Measurements from ENCODE around the gene OXNAD1.

The OXNAD1 gene

GRCh38 chr3:16227566-16227965, 37.4 kb upstream of the OXNAD1 start:
- Histone ChIP-seq H3K9me3 (ENCODE audit: insufficient read depth, low read depth, low read length) (no peaks in the 10 kb centered on the region), H3K4me2 (ENCODE audit: low read depth, low read length, poor library complexity, severe bottlenecking) (no peak overlapping the region), H3K9ac (ENCODE audit: low read depth, low read length, poor library complexity, severe bottlenecking) (no peak overlapping the region), H3K4me3 (ENCODE audit: low read length, poor library complexity, severe bottlenecking) (no peak overlapping the region), H3K4me1 (ENCODE audit: insufficient read depth, low read length, poor library complexity, severe bottlenecking) (no peaks in the 10 kb centered on the region), H3F3A (ENCODE audit: low read depth) (no peaks in the 10 kb centered on the region), H3K79me2 (ENCODE audit: insufficient read depth, low read length) (no peaks in the 10 kb centered on the region), H3K27me3 (ENCODE audit: insufficient read depth, low read length, poor library complexity, severe bottlenecking) (peaks cover 4% of the 10 kb centered on the region), H2AFZ (ENCODE audit: low read length) (no peak overlapping the region), H3K36me3 (ENCODE audit: insufficient read depth, low read length) (no peaks in the 10 kb centered on the region), H3K9me2 (replicated peaks; ENCODE audit: low read depth, low read length) (no peaks in the 10 kb centered on the region), H4K20me1 (ENCODE audit: insufficient read depth, low read length, poor library complexity, severe bottlenecking) (no peaks in the 10 kb centered on the region)
- no peak for TF ChIP-seq EZH2phosphoT487 (IDR thresholded peaks at IDR 0.05; ENCODE audit: borderline replicate concordance)
- TF ChIP-seq, protein P1, sequence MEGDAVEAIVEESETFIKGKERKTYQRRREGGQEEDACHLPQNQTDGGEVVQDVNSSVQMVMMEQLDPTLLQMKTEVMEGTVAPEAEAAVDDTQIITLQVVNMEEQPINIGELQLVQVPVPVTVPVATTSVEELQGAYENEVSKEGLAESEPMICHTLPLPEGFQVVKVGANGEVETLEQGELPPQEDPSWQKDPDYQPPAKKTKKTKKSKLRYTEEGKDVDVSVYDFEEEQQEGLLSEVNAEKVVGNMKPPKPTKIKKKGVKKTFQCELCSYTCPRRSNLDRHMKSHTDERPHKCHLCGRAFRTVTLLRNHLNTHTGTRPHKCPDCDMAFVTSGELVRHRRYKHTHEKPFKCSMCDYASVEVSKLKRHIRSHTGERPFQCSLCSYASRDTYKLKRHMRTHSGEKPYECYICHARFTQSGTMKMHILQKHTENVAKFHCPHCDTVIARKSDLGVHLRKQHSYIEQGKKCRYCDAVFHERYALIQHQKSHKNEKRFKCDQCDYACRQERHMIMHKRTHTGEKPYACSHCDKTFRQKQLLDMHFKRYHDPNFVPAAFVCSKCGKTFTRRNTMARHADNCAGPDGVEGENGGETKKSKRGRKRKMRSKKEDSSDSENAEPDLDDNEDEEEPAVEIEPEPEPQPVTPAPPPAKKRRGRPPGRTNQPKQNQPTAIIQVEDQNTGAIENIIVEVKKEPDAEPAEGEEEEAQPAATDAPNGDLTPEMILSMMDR (conservative IDR thresholded peaks at IDR 0.05; ENCODE audit: low read length) = no peak

DNA sequence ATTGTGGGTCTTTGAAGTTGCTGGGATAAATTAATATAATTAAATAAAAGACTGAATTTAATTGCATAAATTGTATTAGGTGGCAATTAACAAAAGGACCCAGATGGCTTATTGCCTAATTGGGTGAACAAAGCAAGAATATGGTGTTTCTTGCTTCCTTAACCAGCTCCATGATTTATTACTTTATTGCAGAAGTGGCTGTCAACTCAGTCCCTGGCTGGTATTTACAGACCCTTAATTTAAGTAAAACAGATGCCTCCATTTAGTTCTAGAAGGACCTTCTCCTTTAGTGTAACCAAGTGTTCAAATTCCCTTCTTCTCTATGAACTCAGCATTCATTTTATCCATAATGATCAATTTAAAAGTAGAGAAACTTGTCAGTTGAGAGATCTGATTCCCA, 35.3 kb upstream of the OXNAD1 start:
- Histone ChIP-seq H3K9ac (ENCODE audit: low read depth, low read length, poor library complexity, severe bottlenecking) (no peak overlapping the region), H3K79me2 (ENCODE audit: insufficient read depth, low read length) (no peaks in the 10 kb centered on the region), H3K27me3 (ENCODE audit: insufficient read depth, low read length, poor library complexity, severe bottlenecking) (peaks cover 4% of the 10 kb centered on the region), H3K4me2 (ENCODE audit: low read depth, low read length, poor library complexity, severe bottlenecking) (no peak overlapping the region), H3K9me3 (ENCODE audit: insufficient read depth, low read depth, low read length) (no peaks in the 10 kb centered on the region), H3K4me3 (ENCODE audit: low read length, poor library complexity, severe bottlenecking) (no peak overlapping the region), H3F3A (ENCODE audit: low read depth) (no peaks in the 10 kb centered on the region), H2AFZ (ENCODE audit: low read length) (no peak overlapping the region), H4K20me1 (ENCODE audit: insufficient read depth, low read length, poor library complexity, severe bottlenecking) (no peaks in the 10 kb centered on the region), H3K36me3 (ENCODE audit: insufficient read depth, low read length) (no peaks in the 10 kb centered on the region), H3K4me1 (ENCODE audit: insufficient read depth, low read length, poor library complexity, severe bottlenecking) (no peaks in the 10 kb centered on the region), H3K9me2 (replicated peaks; ENCODE audit: low read depth, low read length) (no peaks in the 10 kb centered on the region)
- TF ChIP-seq, protein P1 (conservative IDR thresholded peaks at IDR 0.05; ENCODE audit: low read length) = no peak
- TF ChIP-seq EZH2phosphoT487 (IDR thresholded peaks at IDR 0.05; ENCODE audit: borderline replicate concordance) = no peak

- H3K9me3 ChIP-seq (ENCODE audit: insufficient read depth, low read depth, low read length) = no peaks in the 10 kb centered on the region
- no peaks in the 10 kb centered on the region for H3K36me3 ChIP-seq (ENCODE audit: insufficient read depth, low read length)
- H4K20me1 ChIP-seq (ENCODE audit: insufficient read depth, low read length, poor library complexity, severe bottlenecking) = no peaks in the 10 kb centered on the region
- no peak overlapping the region for H3K9ac ChIP-seq (ENCODE audit: low read depth, low read length, poor library complexity, severe bottlenecking)
- TF ChIP-seq EZH2phosphoT487 (IDR thresholded peaks at IDR 0.05; ENCODE audit: borderline replicate concordance) = no peak
- TF ChIP-seq, protein P1 (conservative IDR thresholded peaks at IDR 0.05; ENCODE audit: low read length) = no peak
- H3K4me2 ChIP-seq (ENCODE audit: low read depth, low read length, poor library complexity, severe bottlenecking) = no peak overlapping the region
- H3K4me1 ChIP-seq (ENCODE audit: insufficient read depth, low read length, poor library complexity, severe bottlenecking) = no peaks in the 10 kb centered on the region
- H3K79me2 ChIP-seq (ENCODE audit: insufficient read depth, low read length) = no peaks in the 10 kb centered on the region
- peaks cover 4% of the 10 kb centered on the region for H3K27me3 ChIP-seq (ENCODE audit: insufficient read depth, low read length, poor library complexity, severe bottlenecking)
- no peak overlapping the region for H3K4me3 ChIP-seq (ENCODE audit: low read length, poor library complexity, severe bottlenecking)
- no peak overlapping the region for H2AFZ ChIP-seq (ENCODE audit: low read length)
- no peaks in the 10 kb centered on the region for H3F3A ChIP-seq (ENCODE audit: low read depth)
- H3K9me2 ChIP-seq (replicated peaks; ENCODE audit: low read depth, low read length) = no peaks in the 10 kb centered on the region
Observed at GRCh38 chr3:16231983-16232382, 33.0 kb upstream of the OXNAD1 start.
